ENCODE results near the gene CUL4B.

DNA sequence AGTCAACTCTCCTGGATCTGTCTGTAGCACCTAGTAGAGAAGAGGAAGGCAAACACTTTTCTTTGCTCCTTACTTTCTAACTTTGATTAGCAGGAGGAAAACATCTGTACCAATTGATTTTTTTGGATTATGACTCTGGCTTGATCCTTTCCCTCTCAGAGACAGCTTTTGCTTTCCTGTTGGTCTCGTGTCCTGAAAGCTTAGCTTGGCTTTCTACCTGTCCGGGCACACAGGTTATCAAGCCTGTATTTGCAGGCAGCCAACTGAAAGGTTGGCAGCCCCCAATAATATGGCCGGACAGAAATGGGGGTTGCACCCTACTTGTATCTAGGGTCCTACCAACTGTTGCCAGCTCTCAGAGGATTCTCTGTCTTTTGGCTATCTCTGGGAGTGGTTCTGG lies 48.5 kb downstream of the CUL4B start:
- TF ChIP-seq, protein P1, sequence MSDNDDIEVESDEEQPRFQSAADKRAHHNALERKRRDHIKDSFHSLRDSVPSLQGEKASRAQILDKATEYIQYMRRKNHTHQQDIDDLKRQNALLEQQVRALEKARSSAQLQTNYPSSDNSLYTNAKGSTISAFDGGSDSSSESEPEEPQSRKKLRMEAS (IDR thresholded peaks at IDR 0.05; ENCODE audit: low read depth, low read length): no peak
- no peak for TF ChIP-seq POLR2A (IDR thresholded peaks at IDR 0.05; ENCODE audit: extremely low read depth, insufficient read length)
- no peak for TF ChIP-seq CTCF (IDR thresholded peaks at IDR 0.05; ENCODE audit: low read depth, low read length)

Measured in NB4 (cell line).